HG03460 (cell line): Measurements from ENCODE around the gene PTPN22.

ENCODE experiments used
- ATAC-seq: cut with Tn5 transposase; IDR thresholded peaks from one replicate; pipeline ENCODE4 v1.9.1; 2021; ENCODE audit not compliant: unreplicated experiment

Gene PTPN22

DNA sequence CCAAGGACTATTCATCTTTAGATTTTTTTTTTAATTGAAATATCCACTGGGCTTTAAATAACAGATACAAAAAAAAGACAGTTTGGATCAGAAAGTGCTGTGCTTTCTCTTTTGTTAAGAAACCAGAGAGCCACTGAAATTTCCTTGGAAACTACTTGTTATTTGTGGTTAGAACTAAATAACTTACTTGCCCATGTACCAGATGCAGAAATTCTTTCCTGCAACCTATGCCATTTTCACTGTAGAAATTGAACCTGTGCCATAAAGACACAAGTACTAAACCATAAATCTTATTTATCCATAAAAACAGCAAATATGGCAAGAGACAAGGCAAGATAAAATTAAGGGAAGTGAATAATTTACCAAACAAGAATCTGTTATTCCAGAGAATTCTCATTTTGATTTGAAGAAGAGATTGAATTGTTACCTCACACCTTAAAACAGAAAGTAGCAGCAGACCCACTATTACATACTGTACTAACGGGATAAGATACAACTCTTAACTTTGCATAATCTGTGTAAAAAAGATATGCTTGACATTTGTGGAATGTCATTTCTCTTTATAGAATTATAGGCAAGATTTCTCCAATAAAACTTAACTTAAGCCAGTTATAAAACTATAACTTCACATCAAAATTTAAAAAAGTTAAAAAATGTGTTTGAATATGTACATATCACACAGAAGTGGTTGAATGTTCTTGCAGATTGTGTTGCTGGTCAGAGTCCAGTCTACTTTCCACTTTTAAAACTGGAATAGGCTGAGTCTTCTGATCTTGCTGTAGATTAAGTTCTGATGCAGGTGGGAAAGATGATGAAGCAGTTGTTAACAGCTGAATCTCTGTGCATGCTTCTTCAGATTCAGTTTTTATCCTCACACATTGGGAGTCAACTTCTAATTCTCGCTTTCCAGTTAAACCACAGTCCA is 105.9 kb downstream of the PTPN22 start:
- ATAC-seq, result no peak
